Measurements from ENCODE around the gene IGFALS.

The IGFALS gene

GRCh38 chr16:1822801-1823200 lies 29.3 kb upstream of the IGFALS start:
- TF ChIP-seq CTCF (IDR thresholded peaks at IDR 0.05; ENCODE audit: control extremely low read depth, extremely low read depth, low read depth, missing control alignments): no peak
- CTCF ChIA-PET: interaction anchor here (1.6 kb wide), 1 partner anchor 9 kb away, joined by 4 read pairs; no protein-coding TSS in a partner anchor
- POLR2A ChIA-PET: interaction anchor here (0.7 kb wide), 1 partner anchor 40 kb away, joined by 5 read pairs; the partner anchor contains the start of genes NUBP2 and SPSB3

GRCh38 chr16:1821861-1822611 lies 28.5 kb upstream of the IGFALS start:
- POLR2A ChIA-PET: no interaction called here
- DNase-seq (ENCODE audit: extremely low spot score): no peak

More at GRCh38 chr16:1822801-1823200, 29.3 kb upstream of the IGFALS start:
- DNase-seq (ENCODE audit: extremely low spot score): no peak

GRCh38 chr16:1820946-1821290 lies 27.4 kb upstream of the IGFALS start:
- no peak for DNase-seq (ENCODE audit: extremely low spot score)
- no peak for TF ChIP-seq CTCF (IDR thresholded peaks at IDR 0.05; ENCODE audit: control extremely low read depth, extremely low read depth, low read depth, missing control alignments)
- ChIA-PET POLR2A (no interaction called here), CTCF (interaction anchor here (1.2 kb wide), 1 partner anchor 10 kb away, joined by 4 read pairs; no protein-coding TSS in a partner anchor)

More at GRCh38 chr16:1821861-1822611, 28.5 kb upstream of the IGFALS start:
- CTCF ChIA-PET: no interaction called here
- TF ChIP-seq CTCF (IDR thresholded peaks at IDR 0.05; ENCODE audit: control extremely low read depth, extremely low read depth, low read depth, missing control alignments): no peak

- DNase-seq (ENCODE audit: extremely low spot score): no peak
- ChIA-PET POLR2A (no interaction called here), CTCF (interaction anchor here (1.2 kb wide), 1 partner anchor 10 kb away, joined by 4 read pairs; no protein-coding TSS in a partner anchor)
- no peak for TF ChIP-seq CTCF (IDR thresholded peaks at IDR 0.05; ENCODE audit: control extremely low read depth, extremely low read depth, low read depth, missing control alignments)
These were observed 26.8 kb upstream of the IGFALS start for GRCh38 chr16:1820096-1820945.

- CTCF ChIA-PET: interaction anchor here (1.2 kb wide), 1 partner anchor 9 kb away, joined by 4 read pairs; no protein-coding TSS in a partner anchor
- no peak for DNase-seq (ENCODE audit: extremely low spot score)
- no peak for TF ChIP-seq CTCF (IDR thresholded peaks at IDR 0.05; ENCODE audit: control extremely low read depth, extremely low read depth, low read depth, missing control alignments)
- POLR2A ChIA-PET: no interaction called here
These were observed 26.1 kb upstream of the IGFALS start for GRCh38 chr16:1819611-1820010.

GRCh38 chr16:1818873-1819525 lies 25.5 kb upstream of the IGFALS start:
- DNase-seq (ENCODE audit: extremely low spot score): no peak
- no peak for TF ChIP-seq CTCF (IDR thresholded peaks at IDR 0.05; ENCODE audit: control extremely low read depth, extremely low read depth, low read depth, missing control alignments)
- ChIA-PET CTCF (no interaction called here), POLR2A (no interaction called here)
